Bronchial epithelial cell (primary cell): ENCODE results near the gene TICRR. TPM values are rescaled to one million over a fixed set of nuclear protein-coding genes. Genes with fewer than 3 reads are reported as not detected.

Source experiments
- DNase-seq: peaks from one replicate; pipeline ENCODE4 v3.0.0-alpha.2; 2010; ENCODE audit warnings: low read depth
- FAIRE-seq: peaks from 2 replicates; lab custom pipeline; 2011; peaks lifted over from hg19 to GRCh38; lab: Jason Lieb, UNC
- H3K27me3 ChIP-seq: 2 replicates; pipeline ENCODE4 v1.5.1; 2011; ENCODE audit warnings: low read length; ENCODE audit not compliant: control insufficient read depth, insufficient read depth
- H3K36me3 ChIP-seq: 2 replicates; pipeline ENCODE4 v1.5.1; 2011; ENCODE audit warnings: low read length; ENCODE audit not compliant: control insufficient read depth, insufficient read depth
- H3K4me3 ChIP-seq: 2 replicates; pipeline ENCODE4 v1.5.1; 2011; ENCODE audit warnings: mild to moderate bottlenecking, low read depth, low read length, control low read depth
- CTCF ChIP-seq: IDR thresholded peaks from 2 replicates; pipeline ENCODE4 v1.5.1; 2011; ENCODE audit warnings: mild to moderate bottlenecking, moderate library complexity, low read length, control low read depth, inconsistent platforms; ENCODE audit not compliant: insufficient read depth, severe bottlenecking
- total RNA-seq: library from RNA; depleted of rRNA; stranded (reverse); fragments of >200 nt; gene quantifications from 2 replicates; pipeline ENCODE4 v1.2.1, GENCODE V29; 2014

The TICRR gene
- total RNA-seq, 1 donor from 2014 or later = 0.26 TPM

- no peak for TF ChIP-seq CTCF
- DNase-seq (no peak), FAIRE-seq (no peak)
- Histone ChIP-seq H3K36me3 (no peaks in the 10 kb centered on the region), H3K27me3 (no peaks in the 10 kb centered on the region), H3K4me3 (no peak overlapping the region)
These were observed 94.7 kb downstream of the TICRR start for GRCh38 chr15:89669941-89670340.

- H3K36me3 ChIP-seq = no peaks in the 10 kb centered on the region
- H3K4me3 ChIP-seq = no peak overlapping the region
- H3K27me3 ChIP-seq = no peaks in the 10 kb centered on the region
- DNase-seq = peak; percentile 7
- no peak for TF ChIP-seq CTCF
- peak; percentile 28 for FAIRE-seq
These were observed 95.8 kb downstream of the TICRR start for GRCh38 chr15:89670971-89671560.

GRCh38 chr15:89671687-89672086, 96.4 kb downstream of the TICRR start:
- H3K36me3 ChIP-seq = no peaks in the 10 kb centered on the region
- TF ChIP-seq CTCF = no peak
- DNase-seq (peak; percentile 21), FAIRE-seq (no peak)
- no peak overlapping the region for H3K4me3 ChIP-seq
- H3K27me3 ChIP-seq = no peaks in the 10 kb centered on the region

- DNase-seq (no peak), FAIRE-seq (no peak)
- H3K36me3 ChIP-seq = no peaks in the 10 kb centered on the region
- no peak for TF ChIP-seq CTCF
- no peaks in the 10 kb centered on the region for H3K27me3 ChIP-seq
- no peak overlapping the region for H3K4me3 ChIP-seq
These were observed 97.2 kb downstream of the TICRR start for GRCh38 chr15:89672221-89673164.

GRCh38 chr15:89673165-89673512, 97.9 kb downstream of the TICRR start:
- DNase-seq (peak; percentile 6), FAIRE-seq (no peak)
- H3K4me3 ChIP-seq = no peak overlapping the region
- no peaks in the 10 kb centered on the region for H3K27me3 ChIP-seq
- no peaks in the 10 kb centered on the region for H3K36me3 ChIP-seq
- peak; percentile 47 for TF ChIP-seq CTCF
